Pancreas (tissue), 10 donors: Measurements from ENCODE around the gene ARHGEF17. TPM values are rescaled to one million over a fixed set of nuclear protein-coding genes. Genes with fewer than 3 reads are reported as not detected.

Source experiments
- ATAC-seq, 4 donors: fragments of 200-7000 bp; cut with Tn5 transposase; one replicate each; pipeline versions ENCODE4 v1.8.0 to v1.9.1; 2020; ENCODE audit warnings: mild to moderate bottlenecking in 4 of 4, moderate library complexity in 4 of 4
- DNase-seq, 6 donors: peaks; one replicate each; pipeline ENCODE4 v3.0.0-alpha.2; 2020
- FAIRE-seq: peaks from 2 replicates; lab custom pipeline; 2012; peaks lifted over from hg19 to GRCh38; lab: Jason Lieb, UNC
- H3K27ac ChIP-seq, 4 donors: fragments of 200-600 bp; sonication (generic); 1 replicate in 3 of 4; 2 replicates in 1 of 4; pipeline versions ENCODE4 v1.5.0 to v1.8.0; 2020
- H3K27me3 ChIP-seq, 4 donors: fragments of 200-600 bp; one replicate each; pipeline ENCODE4 v1.8.0; 2021
- H3K36me3 ChIP-seq, 3 donors: fragments of 200-600 bp; sonication (generic) in 1 of 3; one replicate each; pipeline versions ENCODE4 v1.5.0 to v1.8.0; 2020 to 2021
- H3K4me1 ChIP-seq, 3 donors: fragments of 200-600 bp; one replicate each; pipeline ENCODE4 v1.8.0; 2021
- H3K4me3 ChIP-seq, 4 donors: fragments of 200-600 bp; sonication (generic) in 2 of 4; one replicate each; pipeline versions ENCODE4 v1.5.0 to v1.8.0; 2020 to 2021
- H3K9me3 ChIP-seq, 4 donors: fragments of 200-600 bp; one replicate each; pipeline ENCODE4 v1.8.0; 2021
- CTCF ChIP-seq, 4 donors: fragments of 200-600 bp; sonication (generic) in 3 of 4; IDR thresholded peaks; one replicate each; pipeline versions ENCODE4 v1.5.0 to v1.8.0; 2021; ENCODE audit warnings: antibody characterized with exemption in 4 of 4
- WGBS, 2 donors: extraction: QIAGEN DNeasy Blood & Tissue Kit; methylation state at CpG; one replicate each; pipeline ENCODE4 v1.1.7; 2013; 5-methylcytosine and 5-hydroxymethylcytosine counted together
- intact Hi-C, 3 donors: fragments of 100-400 bp; cut with DNase I; formaldehyde crosslinking; loops; one replicate each; pipeline versions ENCODE4 v1.11.1 to v1.14.2; 2022
- polyA plus RNA-seq, 2 donors: library from polyadenylated mRNA; stranded (reverse); fragments of 200-250 nt; gene quantifications; one replicate each; pipeline ENCODE4 v1.2.3, GENCODE V29; 2013
- total RNA-seq, 6 donors: library from RNA; stranded (reverse); fragmentation: NEBNext Ultra II Directional in 4 of 6; extraction: Animal tissue kit (Norgen Biotek cat#: 25700) in 4 of 6; gene quantifications; one replicate each; pipeline versions ENCODE4 v1.2.1 to v1.2.4, GENCODE V29; 2021 to 2023
- donor health status: healthy with polysubstance abuse.
- donor health status: DM: no; HTN: no; CAD: no; lungs with moderate emphysema.
- donor health status: DM: no; HTN: no; CAD: no.
- donor health status: control.
- donor health status: control.
- donor health status: Bipolar disorder and iron deficiency.
- donor health status: DM: yes; HTN: yes; CAD: no.
- donor health status: DM: no; HTN: no; CAD: no.
- donor health status: DM: no; HTN: no; CAD: no.
- donor health status: DM: yes; HTN: yes; CAD: no.

The ARHGEF17 gene
- total and polyA plus RNA-seq, 8 donors, result 7.0 to 24.0 (median 10.4) TPM

- 88 to 92% methylated on average over 12 of the region's 12 CpGs for WGBS, 2 donors
- Histone ChIP-seq H3K27me3 (no peaks in the 10 kb centered on the region), H3K4me3 (no peak overlapping the region), H3K36me3 (no peaks in the 10 kb centered on the region), H3K27ac (no peak overlapping the region), H3K9me3 (no peaks in the 10 kb centered on the region), H3K4me1 (no peaks in the 10 kb centered on the region)
- DNase-seq, result no peak
- intact Hi-C loops, result loop anchor here in 2 of 3 donors (5.0 to 10.0 kb wide), 4 partner anchors 34 to 264 kb away; no protein-coding TSS in a partner anchor
- no peak for TF ChIP-seq CTCF (IDR thresholded peaks at IDR 0.05)
- ATAC-seq, result no peak
- FAIRE-seq, result no peak
These were observed 82.8 kb downstream of the ARHGEF17 start for GRCh38 chr11:73390601-73391565.

- DNase-seq (no peak), FAIRE-seq (no peak), ATAC-seq (no peak)
- intact Hi-C loops, result loop anchor here in 2 of 3 donors (5.0 to 10.0 kb wide), 4 partner anchors 34 to 263 kb away; no protein-coding TSS in a partner anchor
- no peaks in the 10 kb centered on the region for H3K9me3 ChIP-seq
- no peak overlapping the region for H3K4me3 ChIP-seq
- H3K4me1 ChIP-seq, result no peaks in the 10 kb centered on the region
- H3K27ac ChIP-seq, result no peak overlapping the region
- no peaks in the 10 kb centered on the region for H3K36me3 ChIP-seq
- no peak for TF ChIP-seq CTCF (IDR thresholded peaks at IDR 0.05)
- 87 to 89% methylated on average over 10 of the region's 10 CpGs for WGBS, 2 donors
- H3K27me3 ChIP-seq, result no peaks in the 10 kb centered on the region
These were observed 83.6 kb downstream of the ARHGEF17 start for GRCh38 chr11:73391665-73392064.

GRCh38 chr11:73392108-73393010 lies 84.3 kb downstream of the ARHGEF17 start:
- intact Hi-C loops, result loop anchor here in 2 of 3 donors (5.0 to 10.0 kb wide), 4 partner anchors 35 to 262 kb away; no protein-coding TSS in a partner anchor
- no peak for ATAC-seq
- no peak for TF ChIP-seq CTCF (IDR thresholded peaks at IDR 0.05)
- H3K27ac ChIP-seq, result no peak overlapping the region
- H3K4me3 ChIP-seq, result no peak overlapping the region
- 90 to 93% methylated on average over 26 to 31 of the region's 31 CpGs for WGBS, 2 donors
- H3K4me1 ChIP-seq, result no peaks in the 10 kb centered on the region
- DNase-seq, result peak in 1 of 6 donors; percentile 58
- no peaks in the 10 kb centered on the region for H3K27me3 ChIP-seq
- no peaks in the 10 kb centered on the region for H3K36me3 ChIP-seq
- H3K9me3 ChIP-seq, result no peaks in the 10 kb centered on the region
- FAIRE-seq, result no peak

- intact Hi-C loops, result loop anchor here in 2 of 3 donors (5.0 to 10.0 kb wide), 4 partner anchors 36 to 262 kb away; no protein-coding TSS in a partner anchor
- no peak overlapping the region for H3K4me3 ChIP-seq
- WGBS, 2 donors, result 88% methylated on average over 7 of the region's 7 CpGs
- ATAC-seq, result no peak
- no peak overlapping the region for H3K27ac ChIP-seq
- no peaks in the 10 kb centered on the region for H3K9me3 ChIP-seq
- no peak for FAIRE-seq
- no peaks in the 10 kb centered on the region for H3K4me1 ChIP-seq
- no peaks in the 10 kb centered on the region for H3K27me3 ChIP-seq
- peak in 1 of 6 donors; percentile 38 for DNase-seq
- no peaks in the 10 kb centered on the region for H3K36me3 ChIP-seq
- TF ChIP-seq CTCF (IDR thresholded peaks at IDR 0.05), result no peak
These were observed 84.9 kb downstream of the ARHGEF17 start for GRCh38 chr11:73393011-73393380.
